HG02798 (cell line): ENCODE data around the gene BAIAP3.

Experiments
- ATAC-seq: cut with Tn5 transposase; IDR thresholded peaks from one replicate; pipeline ENCODE4 v1.9.1; 2021; ENCODE audit warnings: mild to moderate bottlenecking; ENCODE audit not compliant: unreplicated experiment, poor library complexity

Gene BAIAP3

DNA sequence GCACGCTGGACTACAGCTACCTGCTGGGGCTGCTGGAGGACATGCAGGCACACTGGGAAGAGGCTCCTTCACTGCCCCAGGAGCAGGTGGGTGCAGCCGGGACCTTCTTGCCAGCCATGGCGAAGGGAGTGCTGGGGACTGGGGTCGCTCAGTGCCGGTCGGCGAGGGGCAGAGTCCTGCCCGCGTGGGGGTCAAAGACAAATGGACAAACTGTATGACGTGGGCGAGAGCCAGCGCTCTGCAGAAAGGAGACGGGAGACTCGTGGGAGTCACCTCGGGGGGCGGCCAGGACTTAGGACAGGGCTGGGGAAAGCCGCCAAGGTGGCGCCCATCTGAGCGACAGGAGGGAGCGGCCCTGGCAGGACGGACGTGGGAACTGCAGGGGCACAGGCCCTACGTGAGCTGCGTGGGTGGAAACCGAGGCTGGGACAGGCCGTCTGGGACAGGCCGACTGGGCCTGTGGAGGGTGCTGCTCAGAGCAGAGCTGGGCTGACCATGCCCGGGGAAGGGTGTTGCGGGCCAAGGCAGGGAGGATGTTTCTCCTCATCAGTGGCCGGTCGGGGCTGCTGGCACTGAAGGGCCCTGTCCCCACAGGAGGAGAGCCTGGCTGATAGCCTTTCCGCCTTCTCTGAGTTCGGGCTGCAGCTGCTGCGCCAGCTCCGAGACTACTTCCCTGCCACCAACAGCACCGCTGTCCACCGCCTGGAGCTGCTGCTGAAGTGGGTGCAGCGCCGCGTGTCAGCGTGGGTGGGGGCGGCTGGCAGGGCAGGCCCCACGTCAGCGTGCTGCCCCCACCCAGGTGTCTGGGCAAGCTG is 10.2 kb downstream of the BAIAP3 start:
- no peak for ATAC-seq

DNA sequence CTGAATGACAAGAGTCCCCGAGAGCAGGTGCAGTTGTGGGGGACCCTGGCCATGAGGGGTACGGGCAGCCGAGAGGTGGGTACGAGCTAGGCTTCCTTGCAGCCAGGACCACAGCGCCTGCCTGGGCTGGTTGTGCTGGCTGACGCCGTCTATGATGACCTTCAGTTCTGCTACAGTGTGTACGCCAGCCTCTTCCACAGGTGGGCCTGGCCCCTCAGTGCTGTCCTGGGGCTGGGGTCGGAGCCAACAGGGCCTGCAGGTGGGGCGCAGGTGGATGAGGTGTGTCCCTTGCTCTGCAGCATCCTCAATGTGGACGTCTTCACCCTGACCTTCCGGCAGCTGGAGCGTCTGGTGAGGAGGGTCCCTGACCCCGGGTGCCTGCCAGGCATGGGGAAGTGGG is 11.1 kb downstream of the BAIAP3 start:
- no peak for ATAC-seq

DNA sequence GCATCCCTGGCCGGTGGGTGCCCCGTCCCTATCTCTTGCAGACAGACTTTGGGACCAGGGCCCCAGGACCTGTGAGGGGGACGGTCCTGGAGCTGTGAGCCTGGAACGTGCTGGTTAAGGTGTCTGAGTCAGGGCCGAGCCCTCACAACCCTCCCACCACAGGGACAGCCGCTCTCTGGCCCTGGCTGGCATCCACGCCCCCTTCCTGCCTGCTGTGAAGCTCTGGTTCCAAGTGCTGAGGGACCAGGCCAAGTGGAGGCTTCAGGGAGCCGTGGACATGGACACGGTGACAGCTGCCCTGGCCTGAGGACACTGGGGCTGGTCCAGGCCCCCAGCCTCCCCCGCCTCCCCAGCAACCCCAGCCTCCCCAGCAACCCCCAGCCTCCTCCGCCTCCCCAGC is 11.6 kb downstream of the BAIAP3 start:
- no peak for ATAC-seq

DNA sequence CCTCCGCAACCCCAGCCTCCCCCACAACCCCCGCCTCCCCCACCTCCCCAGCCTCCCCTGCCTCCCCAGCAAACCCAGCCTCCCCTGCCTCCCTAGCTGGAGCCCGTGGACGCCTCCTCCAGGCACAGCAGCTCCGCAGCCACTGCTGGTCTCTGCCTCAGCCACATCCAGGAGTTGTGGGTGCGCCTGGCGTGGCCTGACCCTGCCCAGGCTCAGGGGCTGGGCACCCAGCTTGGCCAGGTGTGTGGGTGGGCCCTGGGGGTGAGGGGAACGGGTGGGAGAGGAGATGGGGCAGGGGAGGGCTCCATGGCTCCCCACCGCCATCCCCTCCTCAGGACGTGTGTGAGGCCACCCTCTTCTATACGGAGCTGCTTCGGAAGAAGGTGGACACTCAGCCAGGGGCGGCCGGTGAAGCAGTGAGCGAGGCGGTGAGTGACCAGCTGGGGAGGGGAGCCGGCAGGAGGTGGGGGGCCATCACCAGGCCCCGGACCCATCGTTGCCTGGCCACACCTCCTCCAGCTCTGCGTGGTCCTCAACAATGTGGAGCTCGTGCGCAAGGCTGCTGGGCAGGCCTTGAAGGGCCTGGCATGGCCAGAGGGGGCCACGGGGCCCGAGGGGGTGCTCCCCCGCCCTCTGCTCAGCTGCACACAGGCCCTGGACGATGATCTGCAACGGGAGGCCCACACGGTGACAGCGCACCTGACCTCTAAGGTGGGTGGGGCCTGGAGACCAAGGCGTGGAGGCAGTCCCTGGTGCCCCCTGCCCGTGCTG is 12.4 kb downstream of the BAIAP3 start:
- no peak for ATAC-seq

DNA sequence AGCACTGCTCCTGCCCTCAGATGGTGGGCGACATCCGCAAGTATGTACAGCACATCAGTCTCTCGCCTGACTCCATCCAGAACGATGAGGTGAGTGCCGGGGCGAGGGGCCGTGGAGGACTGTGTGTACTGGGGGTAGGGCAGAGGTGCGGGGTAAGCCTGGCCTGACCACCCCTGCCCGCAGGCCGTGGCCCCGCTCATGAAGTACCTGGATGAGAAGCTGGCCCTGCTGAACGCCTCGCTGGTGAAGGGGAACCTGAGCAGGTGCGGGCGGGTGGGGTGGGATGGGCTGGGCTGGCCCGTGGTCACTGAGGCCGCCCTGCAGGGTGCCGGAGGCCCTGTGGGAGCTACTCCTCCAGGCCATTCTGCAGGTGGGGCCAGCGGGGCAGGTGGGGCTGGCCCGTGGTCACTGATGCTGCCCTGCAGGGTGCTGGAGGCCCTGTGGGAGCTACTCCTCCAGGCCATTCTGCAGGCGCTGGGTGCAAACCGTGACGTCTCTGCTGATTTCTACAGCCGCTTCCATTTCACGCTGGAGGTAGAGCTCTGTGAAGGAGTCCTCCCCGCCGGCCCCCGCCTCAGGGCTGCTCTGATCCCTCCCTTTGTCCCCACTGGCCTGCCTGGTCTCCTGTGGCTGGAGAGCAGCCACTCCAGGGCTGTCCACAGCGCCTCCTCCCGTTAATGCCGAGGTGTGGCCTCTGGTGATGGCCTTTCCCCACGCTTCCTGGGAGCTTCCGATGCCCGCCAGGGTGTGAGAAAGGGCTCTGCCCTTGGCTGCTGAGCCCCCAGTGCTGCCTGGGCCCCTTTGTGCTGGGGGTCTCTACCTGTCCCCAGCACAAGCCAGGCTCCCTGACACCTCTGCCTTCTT is 13.2 kb downstream of the BAIAP3 start:
- ATAC-seq, result no peak

DNA sequence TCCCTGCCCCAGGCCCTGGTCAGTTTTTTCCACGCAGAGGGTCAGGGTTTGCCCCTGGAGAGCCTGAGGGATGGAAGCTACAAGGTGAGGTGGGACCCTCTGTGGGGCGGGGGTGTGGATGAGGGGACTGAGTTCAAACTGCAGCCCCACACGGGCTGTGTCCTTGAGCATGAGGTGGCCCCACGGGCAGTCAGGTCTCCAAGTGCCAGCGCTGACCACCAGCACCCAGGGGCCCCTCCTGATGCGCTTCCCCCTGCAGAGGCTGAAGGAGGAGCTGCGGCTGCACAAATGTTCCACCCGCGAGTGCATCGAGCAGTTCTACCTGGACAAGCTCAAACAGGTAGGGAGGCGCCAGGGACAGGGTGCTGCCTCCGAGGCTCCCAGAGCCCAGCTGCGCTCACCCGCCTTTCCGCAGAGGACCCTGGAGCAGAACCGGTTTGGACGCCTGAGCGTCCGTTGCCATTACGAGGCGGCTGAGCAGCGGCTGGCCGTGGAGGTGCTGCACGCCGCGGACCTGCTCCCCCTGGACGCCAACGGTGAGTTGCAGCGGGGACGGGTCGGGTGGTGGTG is 13.9 kb downstream of the BAIAP3 start:
- ATAC-seq, result no peak

DNA sequence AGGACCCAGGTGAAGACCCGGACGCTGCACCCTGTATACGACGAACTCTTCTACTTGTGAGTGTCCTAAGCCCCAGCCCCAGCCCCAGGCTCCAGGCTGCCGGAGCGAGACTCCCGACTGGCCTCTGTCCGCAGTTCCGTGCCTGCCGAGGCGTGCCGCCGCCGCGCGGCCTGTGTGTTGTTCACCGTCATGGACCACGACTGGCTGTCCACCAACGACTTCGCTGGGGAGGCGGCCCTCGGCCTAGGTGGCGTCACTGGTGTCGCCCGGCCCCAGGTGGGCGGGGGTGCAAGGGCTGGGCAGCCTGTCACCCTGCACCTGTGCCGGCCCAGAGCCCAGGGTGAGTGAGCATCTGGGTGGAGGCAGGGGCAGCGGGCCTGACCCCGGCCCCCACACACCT is 14.5 kb downstream of the BAIAP3 start:
- ATAC-seq, result no peak

DNA sequence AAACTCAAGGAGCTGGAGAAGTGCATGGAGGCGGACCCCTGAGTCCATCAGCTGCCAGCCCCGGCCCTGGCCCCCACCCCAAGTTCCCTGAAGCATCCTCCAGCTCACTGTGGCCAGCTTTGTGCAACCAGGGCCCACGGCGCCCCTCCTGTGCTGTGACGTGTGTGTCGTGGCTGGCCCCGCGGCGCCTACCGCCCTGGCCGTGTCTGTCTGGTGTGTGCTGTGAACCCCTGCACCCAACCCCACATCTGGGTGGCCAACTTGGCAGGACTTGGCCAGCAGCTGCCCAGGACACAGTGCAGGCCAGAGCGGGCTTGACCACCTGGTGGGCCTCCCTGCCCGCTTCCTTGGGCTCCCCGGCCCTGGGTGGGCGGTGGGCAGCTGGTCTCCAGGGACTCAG is 15.0 kb downstream of the BAIAP3 start:
- no peak for ATAC-seq

DNA sequence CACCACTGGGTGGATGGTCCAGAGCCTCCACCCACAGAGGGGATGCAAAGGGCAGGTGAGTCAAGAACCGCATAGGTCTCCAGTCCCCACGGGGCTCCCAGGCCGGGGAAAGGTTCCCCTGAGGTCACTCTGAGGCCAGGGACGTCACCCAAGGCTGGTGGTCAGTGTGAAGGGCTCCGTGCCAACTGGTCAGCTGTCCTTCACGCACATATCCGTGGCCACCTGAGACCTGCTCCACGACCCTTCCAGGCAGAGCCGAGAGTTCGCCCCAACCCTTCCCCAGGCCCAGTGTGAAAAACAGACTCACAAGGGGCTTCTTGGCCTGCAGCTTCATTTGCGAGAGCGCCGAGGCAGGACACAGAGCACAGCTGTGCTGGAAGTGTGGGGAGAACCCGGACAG is 15.5 kb downstream of the BAIAP3 start:
- ATAC-seq, result no peak

DNA sequence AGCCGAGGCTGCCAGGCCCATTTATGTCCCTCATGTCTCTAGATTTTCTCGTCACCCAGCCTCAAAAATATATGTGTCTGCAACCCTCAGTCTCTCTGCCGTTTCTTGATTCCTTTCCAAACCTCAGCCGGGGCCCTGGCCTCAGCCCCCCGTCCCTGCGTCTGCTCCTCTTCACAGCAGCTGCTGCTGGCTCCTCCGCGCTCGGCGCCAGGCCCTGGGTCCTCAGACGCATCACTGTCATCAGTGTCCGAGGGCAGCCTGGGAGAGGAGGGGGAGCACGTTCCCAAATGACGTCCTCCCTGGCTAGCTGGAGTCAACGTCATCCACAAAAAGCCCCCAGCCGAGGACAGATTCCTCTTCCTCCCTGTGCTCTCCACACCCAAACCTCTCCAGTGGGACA is 15.9 kb downstream of the BAIAP3 start:
- no peak for ATAC-seq

DNA sequence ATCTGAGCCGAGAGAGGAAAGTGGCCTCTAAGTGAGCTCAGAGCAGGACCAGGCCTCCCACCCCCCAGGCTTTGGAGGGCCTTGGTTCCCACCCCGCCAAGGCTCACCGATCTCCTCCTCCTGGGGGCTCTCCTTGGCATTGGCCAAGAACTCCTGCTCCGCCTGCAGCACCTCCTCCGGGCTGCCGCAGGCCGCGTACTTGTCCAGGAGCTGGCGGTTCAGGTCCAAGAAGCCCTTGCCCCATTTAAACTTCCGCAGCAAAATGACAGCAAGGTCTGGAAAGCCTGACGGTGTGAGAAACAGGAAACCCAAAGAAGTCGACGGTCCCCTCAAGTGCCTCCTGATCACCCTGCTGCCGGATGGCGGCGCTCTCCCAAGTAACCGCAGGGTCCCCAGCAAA is 16.5 kb downstream of the BAIAP3 start:
- ATAC-seq, result no peak

DNA sequence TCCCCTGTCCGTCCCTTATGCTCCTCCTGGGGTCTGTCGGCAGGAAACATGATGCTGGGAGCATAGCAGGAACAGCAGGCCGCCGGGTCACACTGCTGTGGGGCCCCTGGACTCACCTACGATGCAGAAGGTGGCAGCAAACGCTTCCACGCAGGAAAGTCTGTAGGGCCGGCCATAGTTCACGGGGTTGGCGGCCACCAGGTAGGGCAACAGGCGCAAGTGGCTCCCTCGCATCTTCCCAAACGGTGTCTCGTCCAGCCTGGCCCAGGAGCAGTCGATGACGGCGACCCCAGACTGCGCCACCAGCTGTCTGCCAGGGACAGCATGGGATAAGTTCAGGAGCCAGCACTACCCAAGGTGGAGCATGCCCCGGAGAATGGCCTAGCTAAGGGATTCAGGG is 17.2 kb downstream of the BAIAP3 start:
- ATAC-seq, result no peak

DNA sequence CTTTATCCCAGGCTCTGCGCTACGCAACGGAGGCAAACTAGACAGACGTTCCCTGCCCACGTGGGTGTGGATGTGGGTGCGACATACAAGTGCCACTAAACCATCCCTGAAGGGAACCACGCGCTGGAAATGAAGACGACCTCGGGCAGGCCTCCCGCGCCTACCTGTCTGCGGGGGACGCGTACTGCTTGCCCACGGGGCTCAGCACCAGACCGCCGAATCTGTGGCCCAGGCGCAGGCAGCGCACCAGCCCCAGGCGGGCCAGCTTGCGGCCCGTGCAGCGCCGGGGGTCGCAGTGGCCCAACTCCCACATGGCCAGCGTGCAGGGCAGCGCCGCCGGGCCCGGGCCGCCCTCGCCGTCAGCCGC is 17.8 kb downstream of the BAIAP3 start:
- peak; percentile 14 for ATAC-seq

DNA sequence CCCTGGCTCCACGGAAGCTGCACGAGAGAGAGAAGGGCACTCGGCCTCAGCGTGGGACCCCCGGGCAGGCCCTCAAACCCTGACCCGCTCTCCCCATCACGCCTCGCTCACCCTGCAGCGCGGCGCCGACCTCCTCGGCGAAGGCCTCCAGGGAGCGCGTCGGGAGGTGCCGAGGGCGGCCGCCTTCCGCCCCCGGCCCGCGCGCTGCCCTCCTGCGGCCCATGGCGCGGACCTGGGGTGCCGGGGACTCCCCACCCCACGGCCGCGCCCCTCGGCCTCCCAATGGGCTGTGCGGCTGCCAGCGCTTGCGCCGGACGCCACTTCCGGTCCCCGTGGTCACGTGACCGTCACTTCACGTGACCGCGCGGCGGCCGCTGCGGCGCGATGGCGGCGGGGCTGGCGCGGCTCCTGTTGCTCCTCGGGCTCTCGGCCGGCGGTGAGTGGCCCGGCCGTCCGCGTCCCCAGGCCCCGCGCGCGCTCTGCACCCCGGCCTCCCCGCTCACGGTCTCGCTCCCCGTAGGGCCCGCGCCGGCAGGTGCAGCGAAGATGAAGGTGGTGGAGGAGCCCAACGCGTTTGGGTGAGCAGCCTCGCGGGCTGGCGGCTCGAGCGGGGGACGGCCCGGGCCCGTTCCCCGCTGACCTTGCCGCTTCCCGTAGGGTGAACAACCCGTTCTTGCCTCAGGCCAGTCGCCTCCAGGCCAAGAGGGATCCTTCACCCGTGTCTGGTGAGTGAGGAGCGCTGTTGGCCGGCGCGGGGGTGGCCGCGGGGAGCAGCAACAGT is 18.3 kb downstream of the BAIAP3 start, which contains the start of the genes GNPTG and TSR3:
GNPTG (plus strand) TSS at position 350 of the 781 bp plus-strand sequence; CDS start at position 385, 35 bp downstream.
TSR3 (minus strand) TSS at position 297 of the 781 bp plus-strand sequence; CDS start at position 223, 74 bp downstream.
- ATAC-seq, result peak; percentile 89

DNA sequence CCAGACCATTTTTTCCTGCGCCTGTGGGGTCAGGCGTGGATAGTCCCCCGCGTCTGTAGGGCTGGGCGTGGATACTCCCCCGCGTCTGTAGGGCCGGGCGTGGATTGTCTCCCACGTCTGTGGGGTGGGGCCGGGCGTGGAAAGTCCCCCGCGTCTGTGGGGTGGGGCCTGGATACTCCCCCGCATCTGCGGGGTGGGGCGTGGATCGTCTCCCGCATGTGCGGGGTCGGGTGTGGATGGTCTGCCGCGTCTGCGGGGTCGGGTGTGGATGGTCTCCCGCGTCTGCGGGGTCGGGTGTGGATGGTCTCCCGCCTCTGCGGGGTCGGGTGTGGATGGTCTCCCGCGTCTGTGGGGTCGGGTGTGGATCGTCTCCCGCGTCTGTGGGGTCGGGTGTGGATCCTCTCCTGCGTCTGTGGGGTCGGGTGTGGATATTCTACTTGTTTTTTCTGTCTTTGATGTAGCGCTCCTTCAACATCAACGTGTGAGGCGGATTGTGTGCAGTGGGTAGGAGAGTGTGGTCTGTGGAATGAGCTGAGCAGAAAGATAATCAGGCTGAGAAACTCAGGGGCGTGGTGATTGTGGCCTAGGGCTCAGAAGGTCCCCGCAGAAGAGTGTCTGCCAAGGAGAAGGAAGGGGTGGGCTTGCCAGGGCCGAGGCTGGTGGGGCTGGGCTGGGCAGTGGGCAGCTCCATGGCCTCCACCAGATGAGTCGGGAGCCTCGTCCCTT is 21.5 kb downstream of the BAIAP3 start:
- no peak for ATAC-seq

DNA sequence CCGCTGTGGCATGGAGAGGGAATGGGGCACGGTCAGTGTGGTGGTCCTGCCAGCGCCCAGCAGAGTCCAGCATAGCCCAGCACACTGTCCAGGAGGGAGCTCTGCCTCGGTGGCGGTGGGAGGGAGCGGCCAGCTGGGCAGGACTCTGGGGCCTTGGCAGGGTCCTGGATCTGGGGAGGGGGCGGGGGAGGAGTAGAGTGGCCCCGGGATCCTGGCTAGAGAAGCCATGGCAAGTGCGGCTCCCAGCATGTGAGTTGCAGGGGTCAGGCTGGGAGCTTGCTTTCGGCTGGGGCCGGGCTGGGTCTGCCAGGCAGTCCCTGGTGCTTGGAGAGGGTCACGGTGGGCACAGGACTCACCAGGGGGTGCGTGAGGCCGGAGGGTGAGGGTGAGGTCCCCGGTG is 22.1 kb downstream of the BAIAP3 start:
- ATAC-seq, result no peak

DNA sequence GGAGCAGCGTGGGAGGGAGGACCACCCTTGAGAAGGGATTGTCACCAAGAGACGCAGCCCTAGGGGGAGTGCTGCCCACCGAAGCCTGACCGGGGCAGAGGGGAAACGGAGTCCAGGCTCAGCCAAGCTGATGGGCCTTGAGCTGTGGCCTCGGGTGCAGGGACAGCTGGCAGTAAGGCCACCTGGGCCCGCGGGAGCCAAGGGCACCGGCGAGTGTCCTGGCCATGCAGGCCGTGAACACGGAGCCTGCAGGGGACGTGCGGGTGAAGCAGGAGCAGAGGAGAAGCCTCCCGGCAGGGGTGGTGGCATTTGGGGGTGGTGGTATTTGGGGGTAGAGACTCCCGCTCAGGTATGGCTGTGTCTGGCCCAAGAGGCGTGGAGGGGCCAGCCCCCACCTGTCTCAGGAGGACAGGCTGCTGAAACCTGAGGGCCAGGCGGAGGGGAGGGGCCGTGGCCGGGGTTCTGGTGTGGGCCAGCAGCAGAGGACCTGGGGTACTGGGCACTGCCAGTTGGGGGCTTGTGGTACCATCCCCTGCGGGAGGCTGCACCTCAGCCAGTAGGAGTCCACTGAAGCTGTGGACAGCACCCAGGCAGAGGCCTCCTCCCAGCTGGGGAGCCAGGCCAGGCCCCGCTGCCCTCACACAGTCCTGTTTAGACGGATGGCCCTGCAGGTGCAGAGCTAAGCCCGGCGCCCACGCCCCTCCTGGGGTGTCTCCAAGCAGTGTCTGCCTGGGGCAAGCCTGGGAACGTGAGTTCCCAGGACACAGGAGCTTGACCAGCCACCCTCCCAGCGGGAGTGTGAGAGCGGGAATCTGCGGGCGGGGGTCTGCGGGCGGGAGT is 22.8 kb downstream of the BAIAP3 start:
- ATAC-seq, result no peak
